ENCODE measurements around the gene RNF152.
"Not testable (repeated sequence)": the region's sequence is repeated elsewhere in the genome, so short reads cannot be mapped to it uniquely, and the experiment has no call there.

The RNF152 gene

GRCh38 chr18:61791031-61791430, 101.8 kb downstream of the RNF152 start (continued):
- TF ChIP-seq ZNF518A (tag by site-specific recombination; conservative IDR thresholded peaks at IDR 0.05; ENCODE audit: low read depth) (no peak), ZNF677 (tag by site-specific recombination; IDR thresholded peaks at IDR 0.05) (no peak), ZNF10 (tag by site-specific recombination; IDR thresholded peaks at IDR 0.05) (no peak), ZNF426 (tag by site-specific recombination; IDR thresholded peaks at IDR 0.05) (no peak)

GRCh38 chr18:61787011-61787670, 105.7 kb downstream of the RNF152 start:
- H3K4me1 ChIP-seq (ENCODE audit: control insufficient read depth, insufficient read depth, low read length); POLR2A ChIA-PET; H3K36me3 ChIP-seq (ENCODE audit: control insufficient read depth in 2 of 2, insufficient read depth in 1 of 2, low read length in 2 of 2); H3K9me3 ChIP-seq (ENCODE audit: control insufficient read depth, insufficient read depth, low read depth, low read length); H3K4me3 ChIP-seq (ENCODE audit: low read depth, low read length); CTCF ChIA-PET; H3K27ac ChIP-seq (ENCODE audit: extremely low read depth, low read depth, low read length): not testable (repeated sequence)

GRCh38 chr18:61785588-61785987, 107.2 kb downstream of the RNF152 start:
- Histone ChIP-seq H3K4me1 (ENCODE audit: control insufficient read depth, insufficient read depth, low read length) (no peaks in the 10 kb centered on the region), H3K27ac (ENCODE audit: extremely low read depth, low read depth, low read length) (no peak overlapping the region), H3K36me3 (ENCODE audit: control insufficient read depth in 2 of 2, insufficient read depth in 1 of 2, low read length in 2 of 2) (no peaks in the 10 kb centered on the region), H3K4me3 (ENCODE audit: low read depth, low read length) (no peak overlapping the region), H3K9me3 (ENCODE audit: control insufficient read depth, insufficient read depth, low read depth, low read length) (no peaks in the 10 kb centered on the region)
- POLR2A ChIA-PET: no interaction called here
- CTCF ChIA-PET: interaction anchor here (1.0 to 1.2 kb wide), 2 partner anchors 89 to 149 kb away, joined by 3 read pairs; no protein-coding TSS in a partner anchor
- no peak for TF ChIP-seq KLF17 (tag by site-specific recombination; IDR thresholded peaks at IDR 0.05)
- TF ChIP-seq TSHZ1 (tag by site-specific recombination; IDR thresholded peaks at IDR 0.05; ENCODE audit: borderline replicate concordance): no peak
- TF ChIP-seq ZNF2 (tag by site-specific recombination; IDR thresholded peaks at IDR 0.05): no peak
- TF ChIP-seq HOXC10 (CRISPR knock-in tag; IDR thresholded peaks at IDR 0.05): no peak
- no peak for TF ChIP-seq ZBTB11 (tag by site-specific recombination; conservative IDR thresholded peaks at IDR 0.05; ENCODE audit: low read depth)
- TF ChIP-seq ZNF354C (tag by site-specific recombination; IDR thresholded peaks at IDR 0.05; ENCODE audit: borderline replicate concordance, low read depth): no peak
- TF ChIP-seq ZNF114 (tag by site-specific recombination; IDR thresholded peaks at IDR 0.05): no peak
- no peak for TF ChIP-seq MZF1 (tag by site-specific recombination; IDR thresholded peaks at IDR 0.05; ENCODE audit: borderline replicate concordance)
- TF ChIP-seq ZNF518A (tag by site-specific recombination; conservative IDR thresholded peaks at IDR 0.05; ENCODE audit: low read depth): no peak
- no peak for TF ChIP-seq ZNF791 (tag by site-specific recombination; IDR thresholded peaks at IDR 0.05)

All from HEK293 (cell line).